Mucosa of gallbladder (tissue), 1 donor: ENCODE results near the gene PAFAH1B2. TPM values are rescaled to one million over a fixed set of nuclear protein-coding genes. Genes with fewer than 3 reads are reported as not detected.
"Not testable (repeated sequence)": the region's sequence is repeated elsewhere in the genome, so short reads cannot be mapped to it uniquely, and the experiment has no call there.

Experiments
- DNase-seq: peaks from one replicate; pipeline ENCODE4 v3.0.0-alpha.2; 2020; ENCODE audit warnings: low spot score
- total RNA-seq: library from RNA; stranded (reverse); gene quantifications from one replicate; pipeline ENCODE4 v1.2.1, GENCODE V29; 2021
- donor health status: DM: no; HTN: no; CAD: no.

The PAFAH1B2 gene
- total RNA-seq, 1 donor from 2014 or later = 73.9 TPM

DNA sequence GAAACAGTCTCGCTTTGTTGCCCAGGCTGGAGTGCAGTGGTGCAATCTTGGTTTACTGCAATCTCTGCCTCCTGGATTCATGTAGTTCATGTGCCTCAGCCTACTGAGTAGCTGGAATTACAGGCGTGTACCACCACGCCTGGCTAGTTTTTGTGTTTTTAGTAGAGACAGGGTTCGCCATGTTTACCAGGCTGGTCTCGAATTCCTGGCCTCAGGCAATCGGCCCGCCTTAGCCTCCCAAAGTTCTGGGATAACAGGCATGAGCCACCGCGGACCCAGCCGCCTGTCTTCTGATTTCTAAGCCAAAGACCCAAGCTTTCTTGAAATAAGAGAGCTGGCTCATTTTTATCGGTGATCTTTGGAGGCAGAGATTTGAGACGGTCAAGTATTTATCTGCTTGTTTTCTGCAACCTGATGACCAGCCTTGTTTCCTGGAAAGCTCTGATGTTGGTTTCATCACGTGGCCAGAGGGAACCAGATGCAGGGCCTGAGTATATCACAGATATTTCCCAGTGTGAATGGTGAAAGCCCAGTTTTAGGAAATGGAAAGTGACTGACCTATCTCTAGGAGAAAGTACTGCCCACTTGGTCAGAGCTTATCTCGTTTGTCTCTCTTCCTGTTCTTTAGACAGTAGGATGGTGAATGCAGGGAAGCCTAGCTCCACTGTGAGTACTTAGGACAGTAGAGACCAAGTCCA, 28.8 kb downstream of the PAFAH1B2 start:
- no peak for DNase-seq

DNA sequence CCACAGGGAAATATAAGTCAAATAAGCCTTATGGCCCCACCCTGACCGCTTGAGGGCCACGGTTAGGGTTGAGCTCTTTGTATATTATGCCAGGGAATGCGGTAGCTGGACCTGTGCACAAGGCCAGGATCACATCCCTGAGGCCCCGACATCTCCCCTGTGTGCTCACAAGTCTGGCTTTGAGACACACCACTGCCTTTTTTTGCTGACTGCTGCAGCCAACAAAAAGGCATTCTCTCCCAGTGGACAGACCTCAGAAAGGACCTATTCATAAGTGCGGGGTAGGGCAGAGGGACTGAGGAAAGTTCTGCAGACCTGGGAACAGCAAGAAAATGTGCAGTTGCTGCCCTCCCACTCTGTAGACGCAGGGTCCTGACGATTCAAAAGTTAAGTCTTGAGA, 31.0 kb downstream of the PAFAH1B2 start:
- DNase-seq = no peak

DNA sequence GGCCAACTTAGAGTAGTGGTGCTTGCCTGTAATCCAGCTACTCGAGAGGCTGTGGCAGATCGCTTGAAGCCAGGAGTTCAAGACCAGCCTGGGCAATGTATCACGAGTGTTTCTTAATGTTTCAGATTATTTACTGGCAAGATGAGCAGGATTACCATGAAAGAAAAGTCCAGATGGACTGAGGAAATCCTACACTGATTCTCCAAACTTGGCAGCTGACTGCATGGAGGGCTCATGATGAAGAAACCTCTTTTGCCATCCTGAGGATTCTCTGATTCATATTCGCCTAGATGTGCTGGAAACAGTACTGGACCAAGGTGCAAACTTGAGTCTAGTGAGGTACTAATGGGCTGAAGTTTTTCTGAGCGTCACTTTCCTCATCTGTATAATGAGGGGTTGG, 31.7 kb downstream of the PAFAH1B2 start:
- no peak for DNase-seq

DNA sequence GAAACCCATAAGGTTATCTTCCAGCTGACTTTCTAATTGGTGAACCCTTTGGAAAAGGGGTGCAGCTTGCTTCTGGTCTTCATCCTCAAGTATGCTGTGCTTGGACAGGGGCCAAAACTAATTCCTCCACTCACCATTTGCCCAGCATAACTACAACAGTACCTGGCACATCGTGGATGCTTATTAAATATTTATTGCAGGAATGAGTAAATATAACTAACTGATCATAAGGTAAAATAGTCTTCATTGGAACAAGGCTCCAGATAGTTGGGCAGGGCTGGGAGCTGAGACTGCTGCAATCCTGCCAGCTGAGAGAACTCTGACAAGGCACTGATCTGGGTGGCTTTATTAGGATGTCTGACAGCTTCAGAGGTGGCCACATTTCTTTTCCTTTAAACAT, 32.1 kb downstream of the PAFAH1B2 start:
- no peak for DNase-seq

DNA sequence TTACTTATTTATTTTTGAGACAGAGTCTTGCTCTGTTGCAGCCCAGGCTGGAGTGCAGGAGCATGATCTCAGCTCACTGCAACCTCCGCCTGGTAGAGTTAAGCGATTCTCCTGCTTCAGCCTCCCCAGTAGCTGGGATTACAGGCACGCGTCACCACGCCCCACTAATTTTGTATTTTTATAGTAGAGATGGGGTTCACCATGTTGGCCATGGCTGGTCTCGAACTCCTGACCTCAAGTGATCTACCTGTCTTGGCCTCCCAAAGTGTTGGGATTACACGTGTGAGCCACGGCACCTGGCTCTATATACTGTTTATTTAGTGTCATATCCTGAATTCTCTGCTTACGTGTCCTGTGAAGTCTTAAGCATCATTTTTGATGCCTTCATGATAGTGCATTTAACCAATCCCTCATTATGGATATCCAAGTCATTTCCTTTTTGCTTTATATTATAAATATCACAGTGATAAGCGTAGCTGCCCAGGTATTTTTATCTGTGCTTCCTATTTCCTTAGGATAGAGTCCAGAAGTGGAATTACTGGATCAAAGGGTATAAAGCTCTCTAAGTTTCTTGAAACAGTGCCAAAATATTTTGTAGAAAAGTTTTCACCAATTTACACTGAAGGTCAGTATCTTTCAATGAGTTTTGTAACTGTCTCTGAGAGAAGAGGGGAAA, 33.6 kb downstream of the PAFAH1B2 start:
- DNase-seq = no peak

DNA sequence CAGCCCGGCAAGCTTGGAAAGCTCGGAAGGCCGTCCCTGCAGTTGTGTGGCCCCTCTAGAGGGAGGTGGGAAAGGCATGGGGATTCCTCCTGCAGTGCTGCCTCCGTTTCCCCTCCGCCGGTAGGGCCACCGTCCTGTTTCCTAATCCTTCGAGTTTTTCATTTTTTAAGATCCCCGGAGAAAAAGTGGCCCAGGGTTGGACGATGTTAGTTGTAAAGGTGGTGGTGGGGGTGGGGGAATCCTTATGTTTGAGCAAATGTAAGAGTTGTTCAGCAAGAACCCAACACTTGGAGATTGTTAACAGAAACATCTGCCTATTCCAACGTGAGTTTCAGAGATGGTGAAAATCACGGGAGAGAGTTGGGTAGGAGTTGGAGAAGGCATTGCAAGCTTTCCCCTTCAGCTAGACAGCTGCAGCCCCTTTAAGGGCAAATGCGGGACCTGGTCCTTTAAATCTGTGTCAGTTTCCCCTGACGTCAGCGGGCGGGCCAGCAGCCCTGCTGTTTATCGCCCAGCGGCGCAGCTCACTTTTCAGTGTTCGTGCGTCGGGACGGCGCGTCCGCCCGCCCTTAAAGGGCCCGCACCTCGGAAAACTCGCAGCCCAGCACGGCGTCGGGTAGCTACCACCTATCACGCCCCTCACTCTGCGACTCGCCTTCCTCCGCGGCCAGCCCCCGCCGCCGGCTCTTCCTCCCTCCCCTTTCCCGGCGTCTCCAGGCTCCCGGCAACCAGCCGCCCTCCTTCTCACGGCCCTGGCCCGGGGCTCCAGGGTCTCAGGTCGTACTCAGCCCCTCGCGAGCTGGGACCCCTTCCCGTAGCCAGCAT, 34.3 kb downstream of the PAFAH1B2 start, which contains the start of gene SIDT2:
Gene SIDT2, plus strand, starts transcription at position 534 of the 825 bp plus-strand sequence. CDS start 521 bp downstream, outside the sequence.
- peak; percentile 95 for DNase-seq

DNA sequence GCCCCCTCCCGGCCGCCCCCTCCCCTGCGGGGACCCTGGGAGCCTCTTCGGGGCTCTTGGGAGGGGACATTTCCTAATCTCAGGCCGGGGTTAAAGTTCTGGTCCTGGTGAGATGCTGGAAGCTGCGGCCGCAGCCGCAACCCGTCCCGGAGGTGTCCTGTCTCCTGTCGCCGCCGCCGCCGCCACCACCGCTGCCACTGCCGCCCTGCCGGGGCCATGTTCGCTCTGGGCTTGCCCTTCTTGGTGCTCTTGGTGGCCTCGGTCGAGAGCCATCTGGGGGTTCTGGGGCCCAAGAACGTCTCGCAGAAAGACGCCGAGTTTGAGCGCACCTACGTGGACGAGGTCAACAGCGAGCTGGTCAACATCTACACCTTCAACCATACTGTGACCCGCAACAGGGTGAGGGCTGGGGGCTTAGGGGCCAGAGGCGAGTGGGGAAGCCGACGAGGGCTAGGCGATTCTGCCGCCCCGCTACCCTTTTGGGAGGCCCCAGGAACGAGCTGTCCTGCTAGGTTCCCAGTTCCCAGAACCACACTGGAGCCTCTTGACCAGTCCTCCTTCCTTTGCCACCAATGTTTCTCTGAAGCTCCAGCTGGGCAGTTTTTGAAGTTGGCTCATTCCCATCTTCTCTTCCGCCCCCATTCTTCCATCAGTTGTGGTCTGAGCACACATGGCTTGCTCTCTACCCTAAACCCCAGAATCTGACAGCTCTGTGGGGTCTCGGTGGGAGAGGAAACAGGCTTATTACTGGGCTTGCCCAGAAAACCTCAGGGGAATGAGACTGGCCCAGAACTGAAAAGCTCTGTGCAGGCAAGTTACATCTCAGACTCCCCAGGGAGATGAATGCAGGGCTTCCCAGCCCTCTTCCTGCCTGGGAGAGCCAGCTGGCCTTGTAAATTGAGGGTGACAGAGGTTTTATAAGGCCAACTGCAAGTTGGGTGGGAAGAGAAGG, 35.2 kb downstream of the PAFAH1B2 start:
- DNase-seq = no peak

DNA sequence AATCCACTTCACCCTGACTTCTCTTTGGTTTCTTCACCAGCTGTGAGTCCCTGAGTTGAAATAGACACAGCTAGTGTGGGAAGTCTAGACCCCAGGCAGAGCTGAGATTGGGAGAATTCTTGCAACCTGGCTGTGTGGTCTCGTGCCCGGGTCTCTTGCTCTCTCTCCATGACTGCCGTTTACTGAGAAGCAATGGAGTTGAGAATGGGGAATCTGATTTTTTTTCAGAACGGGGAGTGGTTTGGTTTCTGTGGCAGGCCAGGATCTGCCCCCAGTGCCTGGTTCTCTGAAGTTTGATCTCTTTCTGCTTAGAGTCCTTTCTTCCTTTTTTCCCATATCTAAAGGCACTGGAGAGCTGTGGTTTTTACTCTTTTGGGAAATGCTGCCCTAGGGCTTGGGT, 35.9 kb downstream of the PAFAH1B2 start:
- DNase-seq = no peak

DNA sequence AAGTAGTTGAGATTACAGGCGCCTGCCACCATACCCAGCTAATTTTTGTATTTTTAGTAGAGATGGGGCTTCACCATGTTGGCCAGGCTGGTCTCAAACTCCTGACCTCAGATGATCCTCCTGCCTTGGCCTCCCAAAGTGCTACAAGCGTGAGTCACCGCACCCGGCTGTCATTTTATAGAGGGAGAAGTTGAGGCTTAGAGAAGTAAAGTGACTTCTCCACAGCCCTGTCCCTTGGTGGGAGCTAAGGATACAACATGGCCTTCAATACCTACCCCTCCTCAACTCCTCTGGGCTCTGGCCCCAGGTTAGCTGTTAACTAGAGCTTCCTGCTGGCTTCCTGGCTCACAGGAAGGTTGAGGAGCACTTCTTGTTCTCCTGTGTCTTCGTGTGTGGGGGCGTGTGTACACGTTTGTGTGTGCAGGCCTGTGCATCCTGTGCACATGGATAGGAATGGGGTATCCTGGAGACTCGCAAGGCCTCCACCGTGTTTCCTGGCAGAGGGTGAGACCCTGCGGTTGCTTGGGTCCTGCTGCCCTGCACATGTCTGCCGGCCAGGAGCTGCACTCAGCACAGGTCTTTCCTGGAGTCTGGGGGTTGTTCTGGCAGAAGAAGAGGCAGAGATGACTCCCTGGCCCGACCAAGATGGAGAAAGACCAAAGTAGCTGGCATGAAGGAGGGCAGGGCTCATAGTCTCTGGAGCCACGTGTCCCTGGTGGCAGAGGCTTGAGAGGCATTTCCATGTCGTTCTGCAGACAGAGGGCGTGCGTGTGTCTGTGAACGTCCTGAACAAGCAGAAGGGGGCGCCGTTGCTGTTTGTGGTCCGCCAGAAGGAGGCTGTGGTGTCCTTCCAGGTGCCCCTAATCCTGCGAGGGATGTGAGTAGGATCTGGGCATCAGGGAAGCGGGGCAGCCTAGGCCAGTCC, 36.8 kb downstream of the PAFAH1B2 start:
- DNase-seq = peak; percentile 70

DNA sequence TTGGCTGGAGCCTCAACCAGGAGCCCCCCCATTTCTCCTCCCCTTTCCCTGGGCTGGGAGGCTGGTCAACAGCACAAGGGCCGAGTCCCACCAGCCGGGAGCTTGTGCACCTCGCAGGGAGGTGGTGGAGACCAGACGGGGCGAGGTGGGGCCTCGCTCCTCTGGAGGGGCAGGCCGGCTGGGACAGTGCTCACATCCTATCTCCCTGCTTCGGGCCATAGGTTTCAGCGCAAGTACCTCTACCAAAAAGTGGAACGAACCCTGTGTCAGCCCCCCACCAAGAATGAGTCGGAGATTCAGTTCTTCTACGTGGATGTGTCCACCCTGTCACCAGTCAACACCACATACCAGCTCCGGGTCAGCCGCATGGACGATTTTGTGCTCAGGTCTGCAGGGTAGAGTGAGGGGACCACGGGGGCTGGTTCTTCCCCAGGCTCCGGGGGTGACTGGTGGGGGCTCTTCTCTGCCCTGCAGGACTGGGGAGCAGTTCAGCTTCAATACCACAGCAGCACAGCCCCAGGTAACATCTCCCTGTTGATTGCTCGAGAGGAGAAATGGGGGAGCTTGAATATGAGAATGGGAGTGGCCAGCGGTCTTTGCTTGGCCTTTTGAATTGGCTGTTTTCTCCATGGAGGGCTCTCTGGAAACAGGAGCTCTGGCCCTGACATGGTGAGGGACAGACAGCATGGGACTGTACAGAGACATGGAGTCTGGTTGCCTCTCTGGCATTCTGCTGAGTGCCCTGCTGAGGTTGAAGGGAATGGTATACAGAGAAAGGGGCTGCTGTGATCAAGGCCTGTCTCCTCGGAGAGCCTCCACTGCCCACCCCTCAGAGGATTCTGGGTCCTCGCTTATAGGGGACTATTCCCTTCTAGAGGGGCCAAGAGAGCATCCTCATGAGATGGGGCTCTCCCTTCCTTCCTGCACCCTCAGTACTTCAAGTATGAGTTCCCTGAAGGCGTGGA, 37.8 kb downstream of the PAFAH1B2 start:
- DNase-seq = no peak

DNA sequence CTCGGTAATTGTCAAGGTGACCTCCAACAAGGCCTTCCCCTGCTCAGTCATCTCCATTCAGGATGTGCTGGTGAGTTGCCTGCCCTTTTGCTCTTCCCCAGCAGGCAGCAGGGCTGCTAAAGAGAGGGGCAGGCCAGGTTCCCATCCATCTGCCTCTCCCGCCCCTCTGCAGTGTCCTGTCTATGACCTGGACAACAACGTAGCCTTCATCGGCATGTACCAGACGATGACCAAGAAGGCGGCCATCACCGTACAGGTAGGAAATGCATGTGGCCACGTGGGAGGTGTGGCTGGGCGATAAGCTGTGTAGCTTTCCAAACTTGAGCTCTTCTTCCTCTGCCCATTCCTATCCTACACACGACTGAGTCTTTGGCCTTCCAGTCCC, 38.5 kb downstream of the PAFAH1B2 start:
- no peak for DNase-seq

DNA sequence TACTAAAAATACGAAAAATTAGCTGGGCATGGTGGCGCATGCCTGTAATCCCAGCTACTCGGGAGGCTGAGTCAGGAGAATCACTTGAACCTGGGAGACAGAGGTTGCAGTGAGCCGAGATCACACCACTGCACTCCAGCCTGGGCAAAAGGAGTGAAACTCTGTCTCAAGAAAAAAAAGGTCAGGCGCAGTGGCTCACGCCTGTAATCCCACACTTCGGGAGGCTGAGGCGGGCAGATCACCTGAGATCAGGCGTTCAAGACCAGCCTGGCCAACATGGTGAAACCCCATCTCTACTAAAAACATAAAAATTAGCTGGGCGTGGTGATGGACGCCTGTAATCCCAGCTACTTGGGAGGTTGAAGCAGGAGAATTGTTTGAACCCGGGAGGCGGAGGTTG, 39.1 kb downstream of the PAFAH1B2 start:
- DNase-seq = not testable (repeated sequence)

DNA sequence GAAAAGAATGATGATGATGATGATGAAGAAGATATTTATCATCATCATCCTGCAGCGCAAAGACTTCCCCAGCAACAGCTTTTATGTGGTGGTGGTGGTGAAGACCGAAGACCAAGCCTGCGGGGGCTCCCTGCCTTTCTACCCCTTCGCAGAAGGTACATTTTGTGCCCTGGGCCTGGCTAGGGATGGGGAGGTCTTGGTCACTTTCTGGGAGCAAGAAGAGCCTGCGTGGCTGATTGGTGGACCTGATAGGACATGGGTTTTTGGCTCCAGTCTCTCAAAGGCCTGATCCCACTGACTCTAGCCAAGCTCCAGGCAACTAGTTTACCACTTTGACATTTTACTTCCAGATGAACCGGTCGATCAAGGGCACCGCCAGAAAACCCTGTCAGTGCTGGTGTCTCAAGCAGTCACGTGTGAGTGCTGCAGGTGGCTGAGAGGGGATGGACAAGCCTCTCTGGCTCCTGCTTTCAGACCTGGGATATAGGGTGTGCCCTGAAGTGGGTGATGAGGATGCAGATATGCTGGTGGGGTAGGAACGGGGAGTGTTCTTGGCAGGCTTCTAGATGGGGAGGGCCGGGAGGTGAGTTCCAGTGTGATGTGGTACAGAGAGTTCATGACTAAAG, 39.8 kb downstream of the PAFAH1B2 start:
- no peak for DNase-seq

DNA sequence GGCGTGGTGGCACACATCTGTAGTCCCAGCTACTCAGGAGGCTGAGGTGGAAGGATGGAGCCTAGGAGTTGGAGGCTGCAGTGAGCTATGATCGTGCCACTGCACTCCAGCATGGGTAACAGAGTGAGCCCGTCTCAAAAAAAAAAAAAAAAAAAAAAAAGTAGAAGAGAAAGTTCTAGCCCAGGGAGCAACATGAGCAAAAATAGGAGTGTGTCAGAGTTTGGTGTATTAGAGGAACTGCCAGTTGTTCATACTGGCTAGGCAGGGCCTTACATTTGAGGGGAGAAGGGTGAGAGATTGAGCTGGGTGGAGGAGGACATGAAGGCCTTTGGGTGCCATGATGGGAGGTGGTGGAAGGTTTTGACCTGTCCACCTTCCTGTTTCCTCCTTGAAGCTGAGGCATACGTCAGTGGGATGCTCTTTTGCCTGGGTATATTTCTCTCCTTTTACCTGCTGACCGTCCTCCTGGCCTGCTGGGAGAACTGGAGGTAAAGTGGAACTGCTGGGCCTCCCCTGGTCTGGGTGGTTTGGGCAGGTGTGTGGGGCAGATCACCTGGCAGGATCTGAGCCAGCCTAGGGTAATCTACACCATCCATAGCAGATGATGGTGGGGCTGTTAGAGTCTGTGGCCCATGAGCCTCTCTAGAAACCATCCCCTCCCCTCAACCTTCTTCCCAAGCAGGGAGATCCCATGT, 41.8 kb downstream of the PAFAH1B2 start:
- no peak for DNase-seq

DNA sequence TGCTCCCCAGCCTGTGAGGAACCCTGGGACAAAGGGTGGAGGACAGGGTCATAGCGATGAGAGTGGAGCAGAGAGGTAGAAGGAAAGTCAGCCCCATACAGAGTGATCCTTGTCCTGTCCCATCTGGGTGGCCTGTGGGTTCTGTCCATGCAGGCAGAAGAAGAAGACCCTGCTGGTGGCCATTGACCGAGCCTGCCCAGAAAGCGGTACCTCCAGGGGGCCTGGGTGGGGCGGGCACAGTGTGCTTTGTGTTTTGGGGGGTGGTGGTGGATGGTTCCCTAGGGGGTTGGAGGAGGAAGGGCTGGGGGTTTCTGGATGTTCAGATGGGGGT, 42.3 kb downstream of the PAFAH1B2 start:
- no peak for DNase-seq

DNA sequence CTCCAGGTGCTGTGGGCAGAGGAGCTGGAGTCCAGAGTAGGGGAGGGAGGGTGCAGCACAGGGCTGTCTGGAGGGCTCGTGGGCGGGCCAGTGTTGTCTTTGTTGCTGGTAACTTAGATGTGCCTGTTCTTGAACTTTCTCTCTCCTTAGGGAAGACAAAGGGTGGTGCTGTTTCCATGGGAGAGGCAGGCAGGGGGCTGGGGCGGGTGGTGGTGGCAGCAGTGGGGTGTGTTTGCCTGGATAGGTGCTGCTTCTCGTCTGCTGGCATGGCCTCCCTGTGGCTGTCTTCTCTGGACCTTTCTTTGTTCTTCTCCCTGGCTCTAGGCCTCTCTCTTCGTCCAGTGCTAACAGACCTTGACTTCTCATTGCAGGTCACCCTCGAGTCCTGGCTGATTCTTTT, 42.9 kb downstream of the PAFAH1B2 start:
- DNase-seq = no peak

DNA sequence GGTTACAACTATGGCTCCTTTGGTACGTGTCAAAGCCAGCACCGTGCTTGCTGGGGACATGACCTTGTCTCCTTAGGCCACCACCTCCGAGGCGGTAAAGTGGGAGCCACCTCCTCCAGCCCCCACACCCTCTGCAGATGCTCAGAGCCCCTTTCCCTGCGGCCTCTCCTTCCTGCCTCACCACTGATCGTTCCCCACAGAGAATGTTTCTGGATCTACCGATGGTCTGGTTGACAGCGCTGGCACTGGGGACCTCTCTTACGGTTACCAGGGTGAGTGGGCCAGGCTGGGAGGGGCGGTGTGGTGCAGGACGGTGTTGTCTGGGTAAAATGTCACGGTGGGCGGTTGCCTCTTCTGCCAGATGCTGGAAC, 43.3 kb downstream of the PAFAH1B2 start:
- no peak for DNase-seq

DNA sequence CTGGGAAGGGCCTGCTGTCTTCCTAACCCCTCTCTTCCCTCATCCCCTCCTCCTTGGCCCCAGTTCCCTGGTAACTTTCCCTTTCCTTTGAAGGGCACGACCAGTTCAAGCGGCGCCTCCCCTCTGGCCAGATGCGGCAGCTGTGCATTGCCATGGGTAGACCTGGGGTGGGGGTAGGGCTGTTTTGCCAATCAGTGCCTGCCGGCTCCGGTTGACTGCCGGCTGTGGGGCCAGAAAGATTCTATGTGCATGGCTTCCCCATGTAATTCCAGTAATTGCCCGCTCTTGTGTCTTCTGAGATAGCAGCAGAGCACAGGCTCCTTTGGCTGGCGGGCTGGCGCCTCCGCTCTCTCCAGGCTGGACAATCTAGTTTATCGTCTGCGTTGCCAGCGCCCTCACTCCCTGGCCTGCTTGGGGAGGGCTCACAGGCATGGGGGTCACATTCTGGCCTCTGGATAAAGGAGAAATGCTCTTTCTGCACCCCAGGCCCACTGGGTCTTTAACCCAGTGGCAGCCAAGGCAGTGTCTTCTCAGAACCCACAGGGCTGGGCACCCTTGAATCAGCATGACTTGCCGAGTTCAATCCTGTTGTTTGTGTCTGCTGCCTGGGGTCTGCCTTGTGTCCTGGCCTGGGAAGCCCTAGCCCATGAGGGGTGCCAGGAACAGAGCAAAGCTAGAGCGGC, 43.9 kb downstream of the PAFAH1B2 start:
- DNase-seq = no peak
